Amniotic stem cell (primary cell): ENCODE data around the gene TRIO.
A peak's percentile ranks its signal among the peaks of the same experiment; 100 is the strongest.

Source experiments
- DNase-seq: peaks from one replicate; lab custom pipeline; 2025; lab: John Stamatoyannopoulos, UW

Gene TRIO

GRCh38 chr5:14147210-14147609 is 4.1 kb downstream of the TRIO start:
- no peak for DNase-seq

- no peak for DNase-seq
Observed at GRCh38 chr5:14148483-14148882, 5.3 kb downstream of the TRIO start.

GRCh38 chr5:14148890-14149671 is 5.9 kb downstream of the TRIO start:
- no peak for DNase-seq

GRCh38 chr5:14149672-14150274 is 6.6 kb downstream of the TRIO start:
- no peak for DNase-seq

GRCh38 chr5:14151416-14151815 is 8.3 kb downstream of the TRIO start:
- DNase-seq, result no peak

GRCh38 chr5:14153071-14153864 is 10.1 kb downstream of the TRIO start:
- DNase-seq, result no peak

GRCh38 chr5:14153932-14154731 is 11.0 kb downstream of the TRIO start:
- no peak for DNase-seq

- no peak for DNase-seq
Observed at GRCh38 chr5:14155075-14155474, 11.9 kb downstream of the TRIO start.

- DNase-seq, result no peak
Observed at GRCh38 chr5:14155739-14156138, 12.6 kb downstream of the TRIO start.

GRCh38 chr5:14156290-14156649 is 13.1 kb downstream of the TRIO start:
- DNase-seq, result no peak

- peak; percentile 84 for DNase-seq
Observed at GRCh38 chr5:14156650-14157492, 13.7 kb downstream of the TRIO start.

GRCh38 chr5:14157493-14157782 is 14.3 kb downstream of the TRIO start:
- no peak for DNase-seq

- no peak for DNase-seq
Observed at GRCh38 chr5:14158890-14159666, 15.9 kb downstream of the TRIO start.

GRCh38 chr5:14161825-14162556 is 18.8 kb downstream of the TRIO start:
- no peak for DNase-seq

- DNase-seq, result no peak
Observed at GRCh38 chr5:14164164-14165163, 21.3 kb downstream of the TRIO start.

GRCh38 chr5:14165375-14166106 is 22.4 kb downstream of the TRIO start:
- no peak for DNase-seq

- no peak for DNase-seq
Observed at GRCh38 chr5:14166437-14166836, 23.3 kb downstream of the TRIO start.
